Pericardium fibroblast (primary cell): Measurements from ENCODE around the gene PGF. TPM values are rescaled to one million over a fixed set of nuclear protein-coding genes. Genes with fewer than 3 reads are reported as not detected.

Experiments used
- total RNA-seq: library from RNA; depleted of rRNA; stranded (reverse); fragments of >200 nt; gene quantifications from 2 replicates; pipeline ENCODE4 v1.2.3, GENCODE V29; 2015

Gene PGF
- 1.2 and 10.8 TPM in 2 replicates for total RNA-seq

GRCh38 chr14:74955229-74956026, at the start of gene PGF:
Gene PGF, minus strand, starts transcription at chr14:74955597. Its CDS starts 355 bp downstream, at chr14:74955242.

DNA sequence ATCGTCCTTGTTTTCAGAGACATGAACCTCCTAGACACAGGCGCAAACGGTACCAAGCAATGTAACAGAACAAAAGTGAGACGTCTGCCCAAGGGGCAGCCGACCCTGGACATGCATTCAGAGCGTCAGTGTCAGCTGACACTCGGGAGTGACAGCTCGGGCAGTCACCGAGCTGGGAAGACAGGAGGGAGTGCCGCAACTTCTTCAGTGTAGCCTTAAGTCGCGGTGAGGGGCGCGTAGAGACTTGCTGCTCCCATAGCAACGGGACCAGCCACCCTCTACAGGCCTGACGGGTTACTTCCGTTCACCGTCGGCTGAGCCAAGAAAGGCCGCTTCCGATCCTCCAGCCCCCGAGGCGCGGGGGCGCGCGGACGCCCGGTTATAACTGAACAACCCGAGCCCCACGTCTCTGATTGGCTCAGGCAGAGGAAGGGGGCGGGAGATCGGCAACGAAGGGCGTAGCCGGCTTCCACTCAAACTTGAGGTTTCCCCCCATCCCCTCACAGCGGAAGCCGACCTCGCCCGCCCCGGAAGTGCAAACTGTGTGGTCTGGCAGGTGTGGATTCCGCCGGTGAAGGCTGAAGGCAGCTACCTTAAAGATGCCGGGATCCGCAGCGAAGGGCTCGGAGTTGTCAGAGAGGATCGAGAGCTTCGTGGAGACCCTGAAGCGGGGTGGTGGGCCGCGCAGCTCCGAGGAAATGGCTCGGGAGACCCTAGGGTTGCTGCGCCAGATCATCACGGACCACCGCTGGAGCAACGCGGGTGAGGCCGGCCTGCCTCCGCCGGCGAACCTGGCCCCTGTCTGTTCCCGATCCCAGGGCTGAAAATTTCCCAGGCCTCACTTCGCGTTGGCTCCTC, 47.2 kb upstream of the PGF start, which contains the start of gene EIF2B2:
Gene EIF2B2, plus strand, starts transcription at position 530 of the 858 bp plus-strand sequence. Its CDS starts 70 bp downstream, at position 600.

DNA sequence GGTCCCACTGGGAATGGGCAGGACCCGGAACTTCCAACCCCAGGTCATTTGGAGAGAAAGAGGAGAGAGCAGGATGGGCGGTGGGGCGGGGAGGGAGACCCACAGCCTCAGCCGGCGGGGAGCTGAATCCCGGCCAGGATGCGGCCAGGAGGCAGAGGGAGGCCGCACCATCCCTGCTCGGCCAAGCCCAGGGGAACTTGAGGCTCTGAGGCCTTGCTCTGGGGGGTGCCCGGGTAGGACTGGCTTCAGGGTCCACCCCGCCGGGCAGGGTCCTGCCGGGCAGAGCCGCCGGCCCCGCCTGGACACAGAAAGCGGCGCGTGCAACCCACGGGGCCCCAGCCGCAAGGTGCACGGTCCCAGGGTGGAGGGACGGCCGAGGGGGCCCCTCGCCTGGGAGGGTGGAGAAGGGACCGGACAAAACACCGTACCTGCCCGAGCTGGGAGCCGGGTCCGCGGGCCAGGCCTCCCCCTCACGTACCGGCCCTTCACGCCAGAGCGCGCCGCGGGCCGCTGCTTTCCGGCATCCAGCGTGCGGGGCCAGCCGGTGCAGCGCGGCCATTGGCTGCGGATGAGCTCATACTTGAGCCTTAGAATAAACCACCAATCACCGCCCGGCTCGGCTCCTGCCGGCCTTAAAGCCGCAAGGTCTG, 32.5 kb downstream of the PGF start, which contains the start of gene RPS6KL1:
Gene RPS6KL1, minus strand, starts transcription at position 509 of the 650 bp plus-strand sequence. CDS start 1,719 bp downstream, outside the sequence.

Other genes with a start within 250 kb of the PGF start
- 14.0 and 23.1 TPM in 2 replicates for gene AREL1, start 242.5 kb downstream of the PGF start, total RNA-seq
- 23.5 and 29.7 TPM in 2 replicates for gene FCF1, start 242.5 kb downstream of the PGF start, total RNA-seq
- gene YLPM1, start 192.3 kb downstream of the PGF start, total RNA-seq = 15.9 and 17.2 TPM in 2 replicates
- not detected in 2 replicates for gene PROX2, start 79.5 kb downstream of the PGF start, total RNA-seq
- gene DLST, start 73.7 kb downstream of the PGF start, total RNA-seq = 44.8 and 46.9 TPM in 2 replicates
- gene RPS6KL1, start 32.3 kb downstream of the PGF start, total RNA-seq = 0.26 and 0.58 TPM in 2 replicates
- gene EIF2B2, start 47.3 kb upstream of the PGF start, total RNA-seq = 17.8 and 20.0 TPM in 2 replicates
- 12.4 and 13.2 TPM in 2 replicates for gene MLH3, start 95.9 kb upstream of the PGF start, total RNA-seq
- gene ACYP1, start 108.4 kb upstream of the PGF start, total RNA-seq = 8.4 and 10.2 TPM in 2 replicates
- 2.5 TPM in 1 of 2 replicates, not detected in the other for gene ZC2HC1C, start 114.0 kb upstream of the PGF start, total RNA-seq
- 23.7 and 27.8 TPM in 2 replicates for gene NEK9, start 171.5 kb upstream of the PGF start, total RNA-seq
- gene TMED10, start 221.0 kb upstream of the PGF start, total RNA-seq = 241 and 281 TPM in 2 replicates